HEK293 (cell line): Measurements from ENCODE around the gene NDUFB11.
A peak's percentile ranks its signal among the peaks of the same experiment; 100 is the strongest.
"Not testable (repeated sequence)": the region's sequence is repeated elsewhere in the genome, so short reads cannot be mapped to it uniquely, and the experiment has no call there.

Experiments used
- CTCF ChIA-PET: fragments of 350-600 bp; formaldehyde crosslinking; extraction: SDS; loops from one replicate; lab custom pipeline; 2021; ENCODE audit warnings: antibody characterized with exemption; lab: Yijun Ruan, JAX
- POLR2A ChIA-PET: fragments of 300-600 bp; formaldehyde crosslinking; extraction: SDS; loops from one replicate; lab custom pipeline; 2020; ENCODE audit warnings: antibody characterized with exemption, inconsistent platforms; lab: Yijun Ruan, JAX
- H3K27ac ChIP-seq: fragments of 200-500 bp; sonication (Bioruptor generic); 2 replicates; pipeline ENCODE4 v1.5.1; 2014; ENCODE audit warnings: low read depth, low read length, control low read depth, inconsistent platforms; ENCODE audit errors: extremely low read depth
- H3K36me3 ChIP-seq, 2 experiments: fragments of 200-500 bp in 1 of 2; sonication (Bioruptor generic) in 1 of 2; 1 replicate in 1 of 2; 2 replicates in 1 of 2; pipeline ENCODE4 v1.5.1; 2014 to 2017; ENCODE audit warnings: inconsistent platforms in 2 of 2, low read length in 2 of 2; ENCODE audit not compliant: control insufficient read depth in 2 of 2, insufficient read depth in 1 of 2
- H3K4me1 ChIP-seq: fragments of 200-500 bp; sonication (Bioruptor generic); 2 replicates; pipeline ENCODE4 v1.5.1; 2014; ENCODE audit warnings: mild to moderate bottlenecking, low read length, inconsistent platforms; ENCODE audit not compliant: control insufficient read depth, insufficient read depth
- H3K4me3 ChIP-seq: 2 replicates; pipeline ENCODE4 v1.5.1; 2011; ENCODE audit warnings: low read depth, mild to moderate bottlenecking, control low read depth, low read length, moderate library complexity
- H3K9me3 ChIP-seq: fragments of 200-500 bp; sonication (Bioruptor generic); 2 replicates; pipeline ENCODE4 v1.5.1; 2014; ENCODE audit warnings: low read depth, low read length, inconsistent platforms; ENCODE audit not compliant: control insufficient read depth, insufficient read depth
- EGR2 ChIP-seq: fragments of 450-650 bp; formaldehyde crosslinking; IDR thresholded peaks from 2 replicates; pipeline ENCODE4 v1.5.1; 2016; ENCODE audit warnings: low read depth, missing biosample characterization, missing genetic modification characterization
- FEZF1 ChIP-seq: fragments of 450-650 bp; formaldehyde crosslinking; IDR thresholded peaks from 2 replicates; pipeline ENCODE4 v1.5.1; 2016; ENCODE audit warnings: missing biosample characterization, missing genetic modification characterization
- IKZF3 ChIP-seq: fragments of 450-650 bp; IDR thresholded peaks from 2 replicates; pipeline ENCODE4 v1.5.0; 2018; ENCODE audit warnings: missing biosample characterization, mild to moderate bottlenecking, missing genetic modification characterization, moderate library complexity
- PRDM1 ChIP-seq: fragments of 450-650 bp; formaldehyde crosslinking; IDR thresholded peaks from 2 replicates; pipeline ENCODE4; 2016; ENCODE audit warnings: missing biosample characterization, missing genetic modification characterization
- PRDM6 ChIP-seq: fragments of 450-650 bp; formaldehyde crosslinking; IDR thresholded peaks from 2 replicates; pipeline ENCODE4 v1.5.1; 2017; ENCODE audit warnings: missing biosample characterization, missing genetic modification characterization
- SETDB1 ChIP-seq: IDR thresholded peaks from one replicate; pipeline ENCODE4 v1.6.1; 2017; ENCODE audit warnings: mild to moderate bottlenecking, low read length, moderate library complexity, mixed read lengths; ENCODE audit not compliant: insufficient read length
- TRIM28 ChIP-seq: IDR thresholded peaks from 2 replicates; pipeline ENCODE4 v1.6.1; 2011; ENCODE audit warnings: low read length, control low read depth, borderline replicate concordance
- TSHZ1 ChIP-seq: fragments of 450-650 bp; formaldehyde crosslinking; IDR thresholded peaks from 2 replicates; pipeline ENCODE4 v1.5.1; 2016; ENCODE audit warnings: missing biosample characterization, missing genetic modification characterization, borderline replicate concordance
- ZBTB1 ChIP-seq: fragments of 450-650 bp; formaldehyde crosslinking; IDR thresholded peaks from 2 replicates; pipeline ENCODE4 v1.5.1; 2016; ENCODE audit warnings: missing biosample characterization, missing genetic modification characterization
- ZNF138 ChIP-seq: fragments of 450-650 bp; formaldehyde crosslinking; IDR thresholded peaks from 2 replicates; pipeline ENCODE4 v1.5.1; 2016; ENCODE audit warnings: missing biosample characterization, missing genetic modification characterization, borderline replicate concordance
- ZNF157 ChIP-seq: fragments of 450-650 bp; formaldehyde crosslinking; IDR thresholded peaks from 2 replicates; pipeline ENCODE4 v1.5.1; 2016; ENCODE audit warnings: missing biosample characterization, missing genetic modification characterization
- ZNF2 ChIP-seq: fragments of 450-650 bp; formaldehyde crosslinking; IDR thresholded peaks from 2 replicates; pipeline ENCODE4 v1.5.1; 2016; ENCODE audit warnings: missing biosample characterization, missing genetic modification characterization
- ZNF311 ChIP-seq: fragments of 450-650 bp; formaldehyde crosslinking; IDR thresholded peaks from 2 replicates; pipeline ENCODE4 v1.5.1; 2017; ENCODE audit warnings: missing biosample characterization, missing genetic modification characterization, borderline replicate concordance
- ZNF529 ChIP-seq: fragments of 450-650 bp; formaldehyde crosslinking; IDR thresholded peaks from 2 replicates; pipeline ENCODE4 v1.5.1; 2017; ENCODE audit warnings: missing genetic modification characterization, missing biosample characterization; ENCODE audit not compliant: insufficient replicate concordance
- ZNF560 ChIP-seq: fragments of 450-650 bp; formaldehyde crosslinking; IDR thresholded peaks from 2 replicates; pipeline ENCODE4 v1.5.1; 2017; ENCODE audit warnings: missing biosample characterization, missing genetic modification characterization, borderline replicate concordance
- ZNF658 ChIP-seq: fragments of 450-650 bp; formaldehyde crosslinking; IDR thresholded peaks from 2 replicates; pipeline ENCODE4; 2016; ENCODE audit warnings: missing biosample characterization, missing genetic modification characterization
- ZSCAN16 ChIP-seq: fragments of 450-650 bp; formaldehyde crosslinking; IDR thresholded peaks from 2 replicates; pipeline ENCODE4 v1.5.1; 2016; ENCODE audit warnings: missing biosample characterization, missing genetic modification characterization

NDUFB11 gene

GRCh38 chrX:47112316-47112954, 32.1 kb downstream of the NDUFB11 start:
- ChIA-PET POLR2A (interaction anchor here (0.9 kb wide), 1 partner anchor 33 kb away, joined by 3 read pairs; the partner anchor contains the start of gene RBM10), CTCF (interaction anchor here (1.0 kb wide), 1 partner anchor 19 kb away, joined by 3 read pairs; no protein-coding TSS in a partner anchor)
- no peaks in the 10 kb centered on the region for H3K4me1 ChIP-seq
- H3K9me3 ChIP-seq: no peaks in the 10 kb centered on the region
- H3K36me3 ChIP-seq: no peaks in the 10 kb centered on the region
- no peak overlapping the region for H3K27ac ChIP-seq
- peak; percentile 21; the same call in 1 of the 2 replicates for TF ChIP-seq EGR2 (tag by site-specific recombination)
- no peak for TF ChIP-seq IKZF3 (tag by site-specific recombination)
- H3K4me3 ChIP-seq: no peak overlapping the region

DNA sequence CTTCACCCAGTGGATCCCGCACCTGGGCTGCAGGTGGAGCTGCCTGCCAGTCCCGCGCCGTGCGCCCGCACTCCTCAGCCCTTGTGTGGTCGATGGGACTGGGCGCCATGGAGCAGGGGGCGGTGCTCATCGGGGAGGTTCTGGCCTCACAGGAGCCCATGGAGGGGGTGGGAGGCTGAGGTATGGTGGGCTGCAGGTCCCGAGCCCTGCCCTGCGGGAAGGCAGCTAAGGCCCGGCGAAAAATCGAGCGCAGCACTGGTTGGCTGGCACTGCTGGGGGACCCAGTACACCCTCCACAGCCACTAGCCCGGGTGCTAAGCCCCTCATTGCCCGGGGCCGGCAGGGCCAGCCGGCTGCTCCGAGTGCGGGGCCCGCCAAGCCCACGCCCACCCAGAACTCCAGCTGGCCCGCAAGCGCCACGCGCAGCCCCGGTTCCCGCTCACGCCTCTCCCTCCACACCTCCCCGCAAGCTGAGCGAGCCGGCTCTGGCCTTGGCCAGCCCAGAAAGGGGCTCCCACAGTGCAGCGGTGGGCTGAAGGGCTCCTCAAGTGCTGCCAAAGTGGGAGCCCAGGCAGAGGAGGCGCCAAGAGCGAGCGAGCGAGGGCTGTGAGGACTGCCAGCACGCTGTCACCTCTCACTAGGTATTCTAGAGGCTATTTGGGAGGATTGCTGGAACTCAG, 33.4 kb downstream of the NDUFB11 start:
- H3K9me3 ChIP-seq, H3K4me3 ChIP-seq, H3K27ac ChIP-seq, H3K4me1 ChIP-seq, POLR2A ChIA-PET, H3K36me3 ChIP-seq: not testable (repeated sequence)
- CTCF ChIA-PET: interaction anchor here (0.9 to 1.0 kb wide), 2 partner anchors 18 to 254 kb away, joined by 3 to 8 read pairs; no protein-coding TSS in a partner anchor

DNA sequence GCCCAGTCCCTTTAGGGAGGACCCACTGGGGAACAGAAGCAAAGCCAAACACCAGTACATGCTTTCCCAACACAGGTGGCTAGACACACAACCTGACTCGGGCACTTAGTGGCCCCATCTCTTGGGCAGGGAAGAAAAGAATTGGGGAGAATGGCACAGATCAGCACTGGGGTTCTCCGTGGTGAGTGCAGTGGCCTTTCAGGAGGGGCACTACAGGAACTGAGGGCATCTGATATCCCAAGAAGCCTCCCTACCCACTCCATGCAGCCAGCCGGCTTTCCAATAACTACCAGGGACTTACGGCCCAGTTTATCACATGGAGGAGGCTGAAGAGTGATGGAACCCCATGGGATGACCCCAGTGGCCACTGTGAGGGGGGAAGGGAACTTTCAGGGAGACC, 43.3 kb downstream of the NDUFB11 start:
- Histone ChIP-seq H3K36me3 (no peaks in the 10 kb centered on the region), H3K27ac (no peak overlapping the region), H3K4me3 (no peak overlapping the region), H3K9me3 (no peaks in the 10 kb centered on the region), H3K4me1 (no peaks in the 10 kb centered on the region)
- no peak for TF ChIP-seq ZNF311 (tag by site-specific recombination)
- TF ChIP-seq PRDM1 (tag by site-specific recombination): no peak
- TF ChIP-seq ZNF138 (tag by site-specific recombination): no peak
- TF ChIP-seq TRIM28: no peak
- no peak for TF ChIP-seq ZSCAN16 (tag by site-specific recombination)
- TF ChIP-seq ZNF529: no peak
- no peak for TF ChIP-seq PRDM6 (tag by site-specific recombination)
- no peak for TF ChIP-seq FEZF1 (tag by site-specific recombination)
- no peak for TF ChIP-seq ZNF157 (tag by site-specific recombination)
- no peak for TF ChIP-seq SETDB1
- TF ChIP-seq ZNF2 (tag by site-specific recombination): no peak
- TF ChIP-seq ZNF560 (tag by site-specific recombination): no peak
- no peak for TF ChIP-seq ZNF658 (tag by site-specific recombination)
- TF ChIP-seq ZBTB1 (tag by site-specific recombination): no peak
- no peak for TF ChIP-seq TSHZ1 (tag by site-specific recombination)
- ChIA-PET CTCF (interaction anchor here (0.9 to 1.0 kb wide), 2 partner anchors 8 to 284 kb away, joined by 3 to 4 read pairs; no protein-coding TSS in a partner anchor), POLR2A (no interaction called here)
